Peyer's patch (tissue), 4 donors: ENCODE results near the gene SLC1A2. TPM values are rescaled to one million over a fixed set of nuclear protein-coding genes. Genes with fewer than 3 reads are reported as not detected.

ENCODE experiments used
- DNase-seq, 3 donors: peaks; one replicate each; pipeline ENCODE4 v3.0.0-alpha.2; 2017 to 2019
- H3K27ac ChIP-seq, 4 donors: fragments of 200-600 bp; sonication (generic); one replicate each; pipeline ENCODE4 v1.5.1; 2016 to 2019
- H3K27me3 ChIP-seq, 2 donors: fragments of 200-600 bp; sonication (generic); one replicate each; pipeline ENCODE4 v1.5.1; 2019
- H3K36me3 ChIP-seq, 3 donors: fragments of 200-600 bp; sonication (generic); one replicate each; pipeline ENCODE4 v1.5.1; 2016 to 2019
- H3K4me1 ChIP-seq, 4 donors: fragments of 200-600 bp; sonication (generic); one replicate each; pipeline ENCODE4 v1.5.1; 2016 to 2019
- H3K4me3 ChIP-seq, 4 donors: fragments of 200-600 bp; sonication (generic); 1 replicate in 3 of 4; 2 replicates in 1 of 4; pipeline ENCODE4 v1.5.1; 2016 to 2019; ENCODE audit warnings: mild to moderate bottlenecking in 1 of 4
- H3K9me3 ChIP-seq, 4 donors: fragments of 200-600 bp; sonication (generic); one replicate each; pipeline ENCODE4 v1.5.1; 2016 to 2019; ENCODE audit warnings: mild to moderate bottlenecking in 1 of 4
- CTCF ChIP-seq, 6 experiments: fragments of 450-650 bp in 4 of 6; fragments of 200-600 bp in 2 of 6; sonication (generic) in 1 of 6; IDR thresholded peaks; one replicate each; pipeline ENCODE4 v1.5.1; 2017 to 2019; ENCODE audit warnings: antibody characterized with exemption in 6 of 6, mild to moderate bottlenecking in 3 of 6, moderate library complexity in 1 of 6
- POLR2A ChIP-seq, 2 donors: fragments of 450-650 bp; IDR thresholded peaks; one replicate each; pipeline ENCODE4 v1.5.1; 2017; ENCODE audit warnings: antibody characterized with exemption in 2 of 2, mild to moderate bottlenecking in 2 of 2, moderate library complexity in 2 of 2
- total RNA-seq, 4 donors: library from RNA; depleted of rRNA; stranded (reverse); fragments of >200 nt; gene quantifications; one replicate each; pipeline ENCODE4 v1.1.0, GENCODE V29; 2016

SLC1A2 gene
- total RNA-seq, 4 donors from 2014 or later: 0.38 to 1.1 TPM; not detected in 2

GRCh38 chr11:35247863-35248262 lies 171.5 kb downstream of the SLC1A2 start:
- H3K4me1 ChIP-seq: no peaks in the 10 kb centered on the region
- no peak overlapping the region for H3K4me3 ChIP-seq
- no peaks in the 10 kb centered on the region for H3K27me3 ChIP-seq
- no peak for DNase-seq
- H3K27ac ChIP-seq: peak overlapping the region in 2 of 4 donors; percentile 29 to 38
- no peaks in the 10 kb centered on the region for H3K9me3 ChIP-seq
- TF ChIP-seq CTCF (IDR thresholded peaks at IDR 0.05) (no peak), POLR2A (IDR thresholded peaks at IDR 0.05) (no peak)
- H3K36me3 ChIP-seq: no peaks in the 10 kb centered on the region

- H3K4me3 ChIP-seq: no peak overlapping the region
- no peaks in the 10 kb centered on the region for H3K4me1 ChIP-seq
- no peaks in the 10 kb centered on the region for H3K9me3 ChIP-seq
- no peaks in the 10 kb centered on the region for H3K36me3 ChIP-seq
- TF ChIP-seq CTCF (IDR thresholded peaks at IDR 0.05): no peak
- TF ChIP-seq POLR2A (IDR thresholded peaks at IDR 0.05): no peak
- DNase-seq: peak in 2 of 3 donors; percentile 56 to 69
- no peaks in the 10 kb centered on the region for H3K27me3 ChIP-seq
- peak overlapping the region in 2 of 4 donors; percentile 29 to 38 for H3K27ac ChIP-seq
These were observed 171.9 kb downstream of the SLC1A2 start for GRCh38 chr11:35247428-35247827.

DNA sequence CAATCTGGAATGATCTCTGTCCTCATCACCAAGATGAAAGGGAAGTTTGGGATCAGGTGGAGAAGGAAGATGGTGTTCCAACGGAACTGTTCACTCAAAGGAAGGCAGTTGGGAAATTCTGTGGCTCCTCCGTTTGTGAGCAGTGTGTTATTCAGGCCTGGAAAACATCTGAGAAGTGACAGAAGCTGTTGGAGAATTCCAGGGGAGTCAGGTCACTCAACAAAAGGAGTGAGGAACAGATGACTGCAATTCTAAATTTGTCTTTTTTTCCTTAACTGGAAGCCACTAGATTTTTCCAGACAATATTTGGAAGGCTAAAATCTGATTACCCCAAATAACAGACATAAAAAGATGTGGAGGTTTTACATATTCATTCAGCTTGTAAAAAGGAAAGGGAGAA lies 172.6 kb downstream of the SLC1A2 start:
- Histone ChIP-seq H3K27me3 (no peaks in the 10 kb centered on the region), H3K4me3 (no peak overlapping the region), H3K4me1 (no peaks in the 10 kb centered on the region), H3K36me3 (no peaks in the 10 kb centered on the region), H3K27ac (peak overlapping the region in 1 of 4 donors; percentile 65), H3K9me3 (no peaks in the 10 kb centered on the region)
- TF ChIP-seq POLR2A (IDR thresholded peaks at IDR 0.05) (no peak), CTCF (IDR thresholded peaks at IDR 0.05) (no peak)
- DNase-seq: no peak

DNA sequence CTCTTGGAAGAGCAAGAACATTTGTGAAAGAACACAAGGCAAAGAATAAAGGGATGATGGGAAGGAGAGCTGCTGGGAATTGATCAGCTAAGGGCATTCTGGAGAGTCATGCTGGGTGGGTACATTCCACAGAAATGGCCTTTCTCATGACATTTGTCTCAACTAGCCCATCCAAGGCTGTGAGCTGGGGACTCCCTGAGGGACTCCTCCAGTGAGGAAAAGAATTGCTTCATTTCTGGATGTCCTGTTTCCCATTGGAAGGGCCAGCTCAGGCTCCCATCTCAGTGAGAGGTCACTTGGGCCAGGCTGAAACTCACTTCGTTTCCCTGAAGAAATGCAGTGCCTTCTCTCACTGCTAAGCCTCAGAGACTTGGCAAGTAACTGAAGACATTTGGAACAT lies 173.6 kb downstream of the SLC1A2 start:
- no peak for DNase-seq
- no peaks in the 10 kb centered on the region for H3K36me3 ChIP-seq
- H3K4me3 ChIP-seq: no peak overlapping the region
- no peaks in the 10 kb centered on the region for H3K4me1 ChIP-seq
- peak overlapping the region in 1 of 4 donors; percentile 65 for H3K27ac ChIP-seq
- TF ChIP-seq POLR2A (IDR thresholded peaks at IDR 0.05) (no peak), CTCF (IDR thresholded peaks at IDR 0.05) (no peak)
- H3K9me3 ChIP-seq: no peaks in the 10 kb centered on the region
- H3K27me3 ChIP-seq: no peaks in the 10 kb centered on the region

DNA sequence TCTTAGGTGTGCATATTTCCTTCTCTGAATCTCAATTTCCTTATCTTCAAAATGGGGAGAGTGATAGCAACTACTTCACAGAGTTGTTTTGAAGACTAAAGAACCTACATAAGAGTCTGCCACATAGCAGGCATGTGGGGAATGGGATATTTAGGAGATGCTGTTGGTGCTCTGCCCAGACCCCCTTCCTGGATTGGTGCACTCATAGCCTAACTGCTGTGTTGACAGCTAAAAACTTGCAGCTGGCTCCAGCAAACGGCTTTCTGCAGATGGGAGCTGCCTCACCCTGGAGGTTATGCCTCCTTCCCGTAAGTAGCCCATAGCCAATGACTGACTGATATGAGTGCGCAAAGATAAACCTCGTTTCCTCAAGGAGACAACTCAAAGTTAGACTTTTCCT lies 174.3 kb downstream of the SLC1A2 start:
- no peaks in the 10 kb centered on the region for H3K9me3 ChIP-seq
- no peak for TF ChIP-seq CTCF (IDR thresholded peaks at IDR 0.05)
- TF ChIP-seq POLR2A (IDR thresholded peaks at IDR 0.05): no peak
- H3K27me3 ChIP-seq: no peaks in the 10 kb centered on the region
- no peaks in the 10 kb centered on the region for H3K36me3 ChIP-seq
- no peak for DNase-seq
- no peaks in the 10 kb centered on the region for H3K4me1 ChIP-seq
- no peak overlapping the region for H3K27ac ChIP-seq
- no peak overlapping the region for H3K4me3 ChIP-seq

DNA sequence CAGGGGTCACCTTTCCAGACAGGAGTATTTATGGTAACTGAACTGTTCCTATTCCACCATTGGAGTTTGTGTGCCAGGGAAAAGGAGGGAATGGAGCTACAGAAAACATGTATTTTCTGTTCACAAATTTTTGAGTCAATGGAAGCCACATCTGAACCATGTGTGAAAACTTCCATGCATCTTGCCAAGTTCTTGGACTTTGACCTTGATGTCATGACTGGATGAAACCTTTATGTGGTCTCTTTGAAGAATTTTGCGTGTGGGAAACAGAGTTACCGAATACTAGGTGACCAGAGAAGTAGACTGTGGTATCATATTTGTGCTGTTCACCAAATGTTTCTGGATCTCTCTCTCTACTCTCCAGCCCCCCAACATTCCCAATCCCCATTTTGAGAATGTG lies 175.6 kb downstream of the SLC1A2 start:
- no peak for DNase-seq
- H3K27me3 ChIP-seq: no peaks in the 10 kb centered on the region
- TF ChIP-seq POLR2A (IDR thresholded peaks at IDR 0.05): no peak
- no peak for TF ChIP-seq CTCF (IDR thresholded peaks at IDR 0.05)
- no peaks in the 10 kb centered on the region for H3K36me3 ChIP-seq
- H3K27ac ChIP-seq: no peak overlapping the region
- no peaks in the 10 kb centered on the region for H3K9me3 ChIP-seq
- H3K4me3 ChIP-seq: no peak overlapping the region
- H3K4me1 ChIP-seq: no peaks in the 10 kb centered on the region
